Prostate gland (tissue), 2 donors: Measurements from ENCODE around the gene TRIO. TPM values are rescaled to one million over a fixed set of nuclear protein-coding genes. Genes with fewer than 3 reads are reported as not detected.

Experiments
- DNase-seq: peaks from one replicate; pipeline ENCODE4 v3.0.0-alpha.2; 2019; ENCODE audit warnings: low spot score
- H3K27ac ChIP-seq, 2 donors: fragments of 200-600 bp; sonication (generic); 2 replicates each; pipeline ENCODE4 v1.5.1; 2017 to 2019
- H3K27me3 ChIP-seq: fragments of 200-600 bp; sonication (generic); replicated peaks from 2 replicates; pipeline ENCODE4 v1.5.1; 2019; ENCODE audit not compliant: insufficient read depth
- H3K36me3 ChIP-seq, 2 donors: fragments of 200-600 bp; sonication (generic); 1 replicate in 1 of 2; 2 replicates in 1 of 2; pipeline versions ENCODE4 v1.5.1 to v1.8.1; 2017 to 2019
- H3K4me1 ChIP-seq: fragments of 200-600 bp; sonication (generic); replicated peaks from 2 replicates; pipeline ENCODE4 v1.5.1; 2019
- H3K4me3 ChIP-seq, 2 donors: fragments of 200-600 bp; sonication (generic); 2 replicates each; pipeline ENCODE4 v1.5.1; 2017 to 2019
- H3K9me3 ChIP-seq: fragments of 200-600 bp; sonication (generic); 2 replicates; pipeline ENCODE4 v1.5.1; 2017
- POLR2A ChIP-seq: fragments of 450-650 bp; IDR thresholded peaks from one replicate; pipeline ENCODE4 v1.6.1; 2016; ENCODE audit warnings: antibody characterized with exemption, mild to moderate bottlenecking
- POLR2AphosphoS5 ChIP-seq: sonication (generic); formaldehyde crosslinking; IDR thresholded peaks from one replicate; pipeline ENCODE4 v1.6.1; 2017; ENCODE audit warnings: antibody characterized with exemption
- WGBS: methylation state at CpG from one replicate; pipeline ENCODE4 v1.1.5; 2018; 5-methylcytosine and 5-hydroxymethylcytosine counted together
- intact Hi-C: fragments of 100-400 bp; cut with DNase I; formaldehyde crosslinking; loops from one replicate; pipeline ENCODE4 v1.14.2; 2022
- total RNA-seq, 2 donors: library from RNA; depleted of rRNA; stranded (reverse); fragments of >200 nt; gene quantifications; one replicate each; pipeline ENCODE4 v1.1.0, GENCODE V29; 2016
- TF ChIP-seq, protein P1 (sequence below), 4 experiments: fragments of 200-600 bp in 2 of 4; fragments of 450-650 bp in 2 of 4; sonication (generic) in 2 of 4; IDR thresholded peaks; 1 replicate in 3 of 4; 2 replicates in 1 of 4; pipeline ENCODE4 v1.5.1; 2016 to 2019; ENCODE audit warnings: antibody characterized with exemption in 4 of 4, mild to moderate bottlenecking in 2 of 4, moderate library complexity in 2 of 4

The TRIO gene
- total RNA-seq, 2 donors from 2014 or later = 90.3 to 197 TPM

DNA sequence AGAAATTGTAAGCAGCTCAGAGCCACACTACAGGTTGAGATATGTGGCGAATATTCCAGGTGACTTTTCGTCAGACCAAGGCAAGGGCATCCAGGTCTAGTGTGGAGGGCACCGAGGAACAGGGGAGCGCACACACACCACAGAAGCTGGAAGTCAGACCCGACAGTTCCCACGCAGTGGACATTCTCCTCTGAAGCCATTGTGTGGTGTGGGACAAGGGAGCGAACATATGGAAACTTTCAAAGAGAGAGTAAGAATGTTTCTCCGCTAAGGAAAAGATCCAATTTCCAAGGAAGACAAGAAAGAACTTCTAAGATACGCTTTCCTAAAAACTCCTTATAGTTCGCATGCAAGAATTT is 297.1 kb downstream of the TRIO start:
- TF ChIP-seq, protein P1, sequence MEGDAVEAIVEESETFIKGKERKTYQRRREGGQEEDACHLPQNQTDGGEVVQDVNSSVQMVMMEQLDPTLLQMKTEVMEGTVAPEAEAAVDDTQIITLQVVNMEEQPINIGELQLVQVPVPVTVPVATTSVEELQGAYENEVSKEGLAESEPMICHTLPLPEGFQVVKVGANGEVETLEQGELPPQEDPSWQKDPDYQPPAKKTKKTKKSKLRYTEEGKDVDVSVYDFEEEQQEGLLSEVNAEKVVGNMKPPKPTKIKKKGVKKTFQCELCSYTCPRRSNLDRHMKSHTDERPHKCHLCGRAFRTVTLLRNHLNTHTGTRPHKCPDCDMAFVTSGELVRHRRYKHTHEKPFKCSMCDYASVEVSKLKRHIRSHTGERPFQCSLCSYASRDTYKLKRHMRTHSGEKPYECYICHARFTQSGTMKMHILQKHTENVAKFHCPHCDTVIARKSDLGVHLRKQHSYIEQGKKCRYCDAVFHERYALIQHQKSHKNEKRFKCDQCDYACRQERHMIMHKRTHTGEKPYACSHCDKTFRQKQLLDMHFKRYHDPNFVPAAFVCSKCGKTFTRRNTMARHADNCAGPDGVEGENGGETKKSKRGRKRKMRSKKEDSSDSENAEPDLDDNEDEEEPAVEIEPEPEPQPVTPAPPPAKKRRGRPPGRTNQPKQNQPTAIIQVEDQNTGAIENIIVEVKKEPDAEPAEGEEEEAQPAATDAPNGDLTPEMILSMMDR (IDR thresholded peaks at IDR 0.05) = no peak
- no peak for TF ChIP-seq POLR2AphosphoS5
- TF ChIP-seq POLR2A = no peak
- intact Hi-C loops = loop anchor here (5.0 kb wide), 1 partner anchor 33 kb away; no protein-coding TSS in a partner anchor
- H3K27ac ChIP-seq = peak overlapping the region; percentile 53 to 54
- whole genome bisulfite sequencing = 61% methylated on average over 10 of the region's 10 CpGs
- no peaks in the 10 kb centered on the region for H3K36me3 ChIP-seq
- no peaks in the 10 kb centered on the region for H3K27me3 ChIP-seq
- no peaks in the 10 kb centered on the region for H3K4me1 ChIP-seq
- H3K9me3 ChIP-seq = no peaks in the 10 kb centered on the region
- no peak for DNase-seq
- H3K4me3 ChIP-seq = no peak overlapping the region

DNA sequence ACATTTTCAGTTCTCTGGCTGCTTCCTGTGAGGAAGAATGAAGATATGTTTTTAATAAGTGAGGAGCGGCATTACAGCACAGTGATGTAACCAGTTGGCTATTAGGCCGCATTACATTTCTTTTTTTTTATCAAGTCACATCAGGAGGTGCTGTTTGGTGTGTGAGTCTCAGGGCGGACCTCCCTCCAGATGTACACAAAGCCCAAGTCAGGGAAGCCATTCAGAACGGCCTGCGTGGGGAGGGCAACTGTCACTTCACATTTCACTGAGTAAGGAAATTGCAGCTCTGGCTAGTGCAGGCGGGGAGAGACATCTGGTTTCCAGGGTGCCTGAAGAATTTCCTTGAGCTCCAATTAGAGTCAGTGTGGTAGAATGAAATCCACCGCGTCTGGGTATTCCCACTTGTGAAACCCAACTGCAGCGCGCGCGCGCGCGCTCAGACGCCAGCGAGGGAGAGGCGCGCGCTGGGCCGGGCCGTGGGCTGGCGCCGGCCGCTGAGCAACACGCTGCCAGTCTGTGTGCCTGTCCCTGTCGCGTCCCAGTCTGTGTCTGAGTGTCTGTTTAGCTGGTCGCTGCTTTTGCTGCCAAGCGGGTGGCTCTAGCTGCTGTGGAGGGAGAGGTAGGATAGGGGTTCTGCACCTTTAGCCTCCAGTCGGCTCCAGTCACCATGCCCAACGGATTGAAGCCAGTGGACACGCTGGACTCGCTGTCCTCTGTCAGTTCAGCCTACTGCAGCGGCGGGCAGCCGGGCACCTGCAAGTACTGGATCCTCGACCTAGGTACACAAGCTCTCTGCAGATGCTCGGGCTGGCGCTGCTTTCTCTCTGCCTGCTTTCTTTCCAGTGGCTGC is 297.7 kb downstream of the TRIO start:
- no peak for DNase-seq
- WGBS = 59% methylated on average over 40 of the region's 40 CpGs
- TF ChIP-seq POLR2AphosphoS5 (no peak), POLR2A (no peak)
- TF ChIP-seq, protein P1 (IDR thresholded peaks at IDR 0.05) = no peak
- Histone ChIP-seq H3K36me3 (no peaks in the 10 kb centered on the region), H3K27me3 (no peaks in the 10 kb centered on the region), H3K27ac (peak overlapping the region; percentile 53 to 54), H3K9me3 (no peaks in the 10 kb centered on the region), H3K4me3 (peak overlapping the region; percentile 17 to 28), H3K4me1 (no peaks in the 10 kb centered on the region)
- intact Hi-C loops = loop anchor here (5.0 kb wide), 1 partner anchor 34 kb away; no protein-coding TSS in a partner anchor

DNA sequence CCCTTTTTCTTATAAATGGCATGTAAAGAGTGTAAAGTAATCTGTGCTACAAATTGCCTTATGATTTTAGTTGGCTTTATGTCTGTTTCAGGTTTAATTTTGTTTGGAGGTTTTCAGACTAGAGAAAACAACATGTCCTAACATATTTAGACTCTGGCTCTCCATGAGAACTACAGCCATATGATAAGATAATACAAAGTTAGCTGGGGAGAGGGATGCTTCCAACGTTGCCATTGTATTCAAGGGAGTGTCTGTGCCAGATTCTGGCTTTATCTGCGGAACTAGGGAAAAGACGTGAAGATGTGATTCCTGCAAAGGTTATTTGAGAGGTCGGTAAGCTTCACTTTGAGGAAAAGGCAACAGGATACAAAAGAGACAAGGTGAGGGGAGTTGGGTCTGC is 298.5 kb downstream of the TRIO start:
- Histone ChIP-seq H3K4me1 (no peaks in the 10 kb centered on the region), H3K9me3 (no peaks in the 10 kb centered on the region), H3K27me3 (no peaks in the 10 kb centered on the region), H3K36me3 (no peaks in the 10 kb centered on the region), H3K27ac (peak overlapping the region; percentile 53 to 54), H3K4me3 (peak overlapping the region; percentile 17 to 28)
- TF ChIP-seq POLR2A (no peak), POLR2AphosphoS5 (no peak)
- TF ChIP-seq, protein P1 (IDR thresholded peaks at IDR 0.05) = no peak
- DNase-seq = no peak
- intact Hi-C loops = loop anchor here (5.0 kb wide), 1 partner anchor 34 kb away; no protein-coding TSS in a partner anchor
- 64% methylated on average over 4 of the region's 4 CpGs for WGBS

DNA sequence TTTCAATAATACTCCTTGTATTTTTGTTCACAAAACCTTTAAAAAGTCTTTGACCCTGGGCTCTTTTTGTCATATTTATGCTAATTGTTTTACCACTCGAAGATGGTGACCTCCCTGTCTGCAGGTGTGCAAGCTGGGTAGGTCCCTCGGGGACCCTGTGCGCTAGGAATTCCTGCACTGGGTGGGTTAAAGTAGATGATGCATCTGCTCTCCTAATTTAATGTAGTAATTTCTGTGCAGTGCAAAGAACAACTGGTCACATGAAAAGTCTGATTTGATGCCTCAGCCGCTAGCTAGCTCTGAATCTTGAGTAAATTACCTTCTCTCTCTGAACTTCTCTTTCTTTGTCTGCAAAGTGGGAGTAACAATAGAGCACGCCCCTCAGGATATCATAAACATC is 299.4 kb downstream of the TRIO start:
- intact Hi-C loops = loop anchor here (5.0 kb wide), 1 partner anchor 35 kb away; no protein-coding TSS in a partner anchor
- no peaks in the 10 kb centered on the region for H3K27me3 ChIP-seq
- H3K27ac ChIP-seq = peak overlapping the region in 1 of 2 donors; percentile 5
- H3K4me1 ChIP-seq = no peaks in the 10 kb centered on the region
- H3K36me3 ChIP-seq = no peaks in the 10 kb centered on the region
- 79% methylated on average over 5 of the region's 5 CpGs for WGBS
- DNase-seq = no peak
- H3K9me3 ChIP-seq = no peaks in the 10 kb centered on the region
- no peak for TF ChIP-seq POLR2A
- H3K4me3 ChIP-seq = peak overlapping the region in 1 of 2 donors; percentile 17

DNA sequence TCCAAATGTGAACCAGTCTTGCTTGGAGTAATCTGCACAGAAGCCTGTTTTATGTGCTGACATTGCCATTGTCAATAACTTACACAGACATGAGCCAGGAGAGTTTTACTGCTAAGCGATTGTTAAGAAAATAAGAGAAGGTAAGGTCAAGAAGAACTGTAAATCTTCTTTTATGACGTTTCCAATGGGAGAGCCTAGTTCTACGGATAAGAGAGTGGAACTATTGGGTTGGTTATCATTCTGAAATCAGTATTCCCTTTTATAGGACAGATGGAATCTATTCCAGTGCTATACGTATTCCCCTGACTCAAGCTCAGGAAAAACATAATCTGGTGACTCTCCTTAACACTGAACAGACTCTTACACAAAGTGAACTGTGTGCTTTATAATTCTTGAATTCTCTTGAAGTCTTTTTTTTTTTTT is 300.5 kb downstream of the TRIO start:
- H3K36me3 ChIP-seq = no peaks in the 10 kb centered on the region
- TF ChIP-seq, protein P1 (IDR thresholded peaks at IDR 0.05) = no peak
- TF ChIP-seq POLR2A (no peak), POLR2AphosphoS5 (peak; percentile 74)
- DNase-seq = peak; percentile 28
- no peaks in the 10 kb centered on the region for H3K27me3 ChIP-seq
- H3K4me1 ChIP-seq = peaks cover 5% of the 10 kb centered on the region
- no peaks in the 10 kb centered on the region for H3K9me3 ChIP-seq
- intact Hi-C loops = loop anchor here (5.0 kb wide), 1 partner anchor 36 kb away; no protein-coding TSS in a partner anchor
- WGBS = 13% methylated on average over 4 of the region's 4 CpGs
- no peak overlapping the region for H3K4me3 ChIP-seq
- no peak overlapping the region for H3K27ac ChIP-seq
